Vagina (tissue), 2 donors: ENCODE results near the gene MT1H.

Source experiments
- CTCF ChIP-seq, 3 experiments: fragments of 450-650 bp in 2 of 3; fragments of 200-600 bp in 1 of 3; sonication (generic) in 1 of 3; IDR thresholded peaks; one replicate each; pipeline ENCODE4 v1.5.1; 2017 to 2019; ENCODE audit warnings: antibody characterized with exemption in 3 of 3, mild to moderate bottlenecking in 2 of 3, moderate library complexity in 2 of 3
- POLR2A ChIP-seq, 2 donors: fragments of 450-650 bp; IDR thresholded peaks; one replicate each; pipeline ENCODE4 v1.6.1; 2017; ENCODE audit warnings: antibody characterized with exemption in 2 of 2, mild to moderate bottlenecking in 2 of 2, moderate library complexity in 2 of 2
- POLR2AphosphoS5 ChIP-seq, 2 donors: sonication (generic); formaldehyde crosslinking; IDR thresholded peaks; one replicate each; pipeline ENCODE4 v1.9.0; 2017; ENCODE audit warnings: antibody characterized with exemption in 2 of 2, mild to moderate bottlenecking in 2 of 2, low read depth in 1 of 2; ENCODE audit not compliant: insufficient read depth in 1 of 2

- TF ChIP-seq CTCF (IDR thresholded peaks at IDR 0.05): no peak
- no peak for TF ChIP-seq POLR2A (IDR thresholded peaks at IDR 0.05)
- no peak for TF ChIP-seq POLR2AphosphoS5 (IDR thresholded peaks at IDR 0.05; ENCODE audit: insufficient read depth in 1 of 2, low read depth in 1 of 2)
Measured at GRCh38 chr16:56639045-56639444, 30.6 kb upstream of the MT1H start.
